Astrocyte of the spinal cord (primary cell): Measurements from ENCODE around the gene SGMS1.

Source experiments
- DNase-seq: peaks from one replicate; pipeline ENCODE4 v3.0.0; 2011; ENCODE audit warnings: low read depth, low spot score
- H3K4me3 ChIP-seq: 2 replicates; pipeline ENCODE4 v1.5.1; 2011; ENCODE audit warnings: low read depth, mild to moderate bottlenecking, low read length, moderate library complexity
- in situ Hi-C: cut with HindIII; loops from 2 replicates; pipeline ENCODE4 v1.10.0; 2017; ENCODE audit warnings: low sequenced_read_pairs
- TF ChIP-seq, protein P1 (sequence below): IDR thresholded peaks from 2 replicates; pipeline ENCODE4 v1.5.1; 2012; ENCODE audit warnings: low read depth, mild to moderate bottlenecking, low read length, inconsistent platforms

The SGMS1 gene

DNA sequence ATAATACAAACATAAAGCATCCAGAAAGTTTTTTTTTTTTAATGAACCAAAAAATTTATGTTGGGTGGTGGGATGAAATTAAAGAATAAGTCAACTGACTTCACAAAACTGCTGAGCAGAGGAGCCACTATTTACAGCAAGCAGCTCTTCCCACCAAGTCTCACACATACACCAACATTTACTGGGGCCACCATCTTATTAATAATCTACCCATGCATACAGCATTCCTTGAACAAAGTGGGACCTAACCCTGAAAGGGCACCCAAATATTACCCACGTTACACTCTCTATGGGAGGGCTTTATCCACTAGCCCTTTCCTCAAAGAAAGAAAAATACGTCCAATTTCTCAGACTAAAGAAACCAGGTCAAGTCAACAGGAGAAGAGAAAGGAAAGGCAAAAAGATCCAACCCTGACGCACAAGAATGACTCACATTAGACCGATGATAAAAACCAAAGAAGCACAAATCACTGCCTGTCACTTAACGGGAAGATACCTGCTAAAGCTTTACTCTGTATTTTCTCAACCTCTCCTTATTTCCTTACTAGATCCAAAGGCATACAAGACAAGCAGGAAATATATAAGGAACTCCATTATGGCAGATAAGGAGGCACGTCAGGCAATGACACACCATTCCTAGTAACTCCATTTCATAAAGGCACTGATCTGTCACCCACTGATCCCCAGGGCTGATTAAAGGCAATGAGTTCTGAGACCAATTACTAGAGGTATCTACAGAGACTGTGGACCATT is 230.6 kb downstream of the SGMS1 start:
- in situ Hi-C loops = no loop called here
- TF ChIP-seq, protein P1, sequence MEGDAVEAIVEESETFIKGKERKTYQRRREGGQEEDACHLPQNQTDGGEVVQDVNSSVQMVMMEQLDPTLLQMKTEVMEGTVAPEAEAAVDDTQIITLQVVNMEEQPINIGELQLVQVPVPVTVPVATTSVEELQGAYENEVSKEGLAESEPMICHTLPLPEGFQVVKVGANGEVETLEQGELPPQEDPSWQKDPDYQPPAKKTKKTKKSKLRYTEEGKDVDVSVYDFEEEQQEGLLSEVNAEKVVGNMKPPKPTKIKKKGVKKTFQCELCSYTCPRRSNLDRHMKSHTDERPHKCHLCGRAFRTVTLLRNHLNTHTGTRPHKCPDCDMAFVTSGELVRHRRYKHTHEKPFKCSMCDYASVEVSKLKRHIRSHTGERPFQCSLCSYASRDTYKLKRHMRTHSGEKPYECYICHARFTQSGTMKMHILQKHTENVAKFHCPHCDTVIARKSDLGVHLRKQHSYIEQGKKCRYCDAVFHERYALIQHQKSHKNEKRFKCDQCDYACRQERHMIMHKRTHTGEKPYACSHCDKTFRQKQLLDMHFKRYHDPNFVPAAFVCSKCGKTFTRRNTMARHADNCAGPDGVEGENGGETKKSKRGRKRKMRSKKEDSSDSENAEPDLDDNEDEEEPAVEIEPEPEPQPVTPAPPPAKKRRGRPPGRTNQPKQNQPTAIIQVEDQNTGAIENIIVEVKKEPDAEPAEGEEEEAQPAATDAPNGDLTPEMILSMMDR = no peak
- H3K4me3 ChIP-seq = no peak overlapping the region
- DNase-seq = peak; percentile 70

DNA sequence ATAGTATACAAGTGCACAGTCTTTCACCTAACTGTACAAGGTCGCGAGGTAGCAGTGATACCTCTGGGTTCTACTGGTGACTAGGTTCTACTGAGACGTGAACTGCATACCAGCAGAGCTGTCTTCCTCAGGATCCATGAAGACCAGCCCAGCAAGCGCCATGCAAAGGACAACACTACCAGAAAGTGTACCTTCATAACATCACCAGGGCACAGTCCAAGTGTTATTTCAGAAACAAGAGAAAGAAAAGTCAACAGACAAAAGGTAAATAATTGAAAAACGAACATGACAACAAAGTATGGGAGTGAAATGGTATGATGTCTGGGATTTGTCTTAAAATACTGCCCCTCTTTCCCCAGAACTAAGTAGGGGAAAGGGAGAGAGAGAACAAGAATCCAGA is 231.3 kb downstream of the SGMS1 start:
- no peak overlapping the region for H3K4me3 ChIP-seq
- in situ Hi-C loops = no loop called here
- TF ChIP-seq, protein P1 = no peak
- no peak for DNase-seq

DNA sequence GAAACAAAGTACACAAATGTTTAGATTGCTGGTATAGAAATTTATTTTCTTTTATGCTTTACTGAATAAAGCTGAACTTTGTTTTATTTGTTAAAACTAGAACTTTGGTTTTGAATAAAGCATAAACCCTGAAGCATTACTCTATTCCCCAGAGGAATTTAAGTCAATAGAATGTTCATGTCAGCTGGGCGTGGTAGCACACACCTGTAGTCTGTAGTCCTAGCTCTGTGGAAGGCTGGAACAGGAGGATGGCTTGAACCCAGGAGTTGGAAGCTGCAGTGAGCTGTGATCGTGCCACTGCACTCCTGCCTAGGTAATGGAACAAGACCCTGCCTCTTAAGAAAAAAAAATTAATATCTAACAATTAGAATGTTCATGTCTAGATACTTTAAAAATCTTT is 233.5 kb downstream of the SGMS1 start:
- DNase-seq = no peak
- TF ChIP-seq, protein P1 = no peak
- H3K4me3 ChIP-seq = no peak overlapping the region
- in situ Hi-C loops = no loop called here

DNA sequence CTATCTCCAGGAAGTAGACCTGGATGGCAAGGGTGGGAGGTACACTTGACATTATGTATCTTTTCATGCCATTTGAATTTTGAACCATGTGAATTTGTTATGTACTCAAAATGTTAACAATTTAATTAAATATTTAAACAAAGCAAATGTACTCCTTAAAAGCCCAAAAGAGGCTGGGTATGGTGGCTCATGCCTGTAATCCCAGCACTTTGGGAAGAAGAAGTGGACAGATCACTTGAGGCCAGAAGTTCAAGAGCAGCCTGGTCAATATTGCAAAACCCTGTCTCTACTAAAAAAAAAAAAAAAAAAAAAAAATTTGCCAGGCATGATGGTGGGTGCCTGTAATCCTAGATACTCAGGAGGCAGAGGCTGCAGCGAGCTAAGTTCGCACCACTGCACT is 235.6 kb downstream of the SGMS1 start:
- DNase-seq = no peak
- no peak overlapping the region for H3K4me3 ChIP-seq
- in situ Hi-C loops = no loop called here
- TF ChIP-seq, protein P1 = no peak

DNA sequence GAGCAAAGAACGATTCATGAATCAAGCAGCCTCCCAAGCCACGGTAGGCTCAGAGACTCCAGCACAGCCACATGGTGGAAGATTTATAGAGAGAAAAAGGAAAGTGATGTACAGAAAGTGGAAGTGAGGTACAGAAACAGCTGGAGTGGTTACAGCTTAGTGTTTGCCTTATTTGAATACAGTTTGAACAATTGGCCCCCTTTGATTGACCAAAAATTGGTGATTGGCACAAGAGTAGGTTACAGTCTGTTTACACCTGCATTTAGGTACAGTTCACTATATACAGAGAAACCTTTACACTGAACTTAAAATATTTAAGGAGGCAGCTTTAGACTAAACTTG is 236.1 kb downstream of the SGMS1 start:
- TF ChIP-seq, protein P1 = no peak
- DNase-seq = no peak
- no peak overlapping the region for H3K4me3 ChIP-seq
- in situ Hi-C loops = no loop called here

DNA sequence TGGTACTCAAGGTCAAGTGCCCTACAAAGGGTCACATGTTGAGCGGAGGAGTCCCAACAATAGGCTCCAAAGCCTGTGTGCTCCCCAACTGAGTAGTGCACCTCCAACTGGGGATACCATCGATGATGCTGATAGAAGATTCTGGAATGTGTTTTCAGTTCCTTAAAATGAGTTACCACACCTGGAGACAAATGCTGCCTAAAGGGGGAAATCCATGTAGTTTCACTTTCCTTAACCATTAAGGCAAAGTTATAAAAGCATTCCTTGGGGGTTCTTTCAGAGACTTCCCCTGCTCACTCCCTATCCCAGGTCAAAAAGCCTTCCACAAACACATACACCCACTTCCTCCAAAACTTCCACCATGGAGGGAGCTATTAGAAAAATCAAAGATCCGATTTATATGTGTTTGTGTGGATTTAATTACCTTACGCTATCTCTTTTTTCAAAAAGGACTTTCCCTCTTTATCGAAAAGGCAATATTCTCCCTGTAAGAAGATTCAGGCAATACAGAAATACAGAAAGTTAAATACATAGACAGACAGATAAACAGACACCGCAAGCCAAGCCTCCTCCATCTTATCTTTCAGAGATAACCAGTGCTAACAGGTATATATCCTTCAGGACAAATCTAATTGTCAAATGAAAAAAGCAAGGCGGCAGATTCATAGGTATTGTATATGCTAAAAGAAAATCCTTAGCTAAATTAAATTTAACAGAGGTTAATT is 236.6 kb downstream of the SGMS1 start:
- DNase-seq = no peak
- no peak overlapping the region for H3K4me3 ChIP-seq
- TF ChIP-seq, protein P1 = no peak
- in situ Hi-C loops = no loop called here
